Measurements from ENCODE around the gene WSCD2.

The WSCD2 gene

GRCh38 chr12:108109504-108109903, 19.6 kb upstream of the WSCD2 start:
- H3K4me3 ChIP-seq (ENCODE audit: low read length), result no peak overlapping the region
- H3K36me3 ChIP-seq (ENCODE audit: control insufficient read depth, insufficient read depth, low read length, severe bottlenecking), result no peaks in the 10 kb centered on the region
- H3K27me3 ChIP-seq (replicated peaks; ENCODE audit: control insufficient read depth, insufficient read depth, low read length), result peaks cover 34% of the 10 kb centered on the region
- H3K9me3 ChIP-seq (ENCODE audit: control insufficient read depth, low read length), result no peaks in the 10 kb centered on the region
- no peak overlapping the region for H3K9ac ChIP-seq (ENCODE audit: low read length)
- DNase-seq (ENCODE audit: low read depth), result no peak
- no peaks in the 10 kb centered on the region for H3K4me1 ChIP-seq (ENCODE audit: control insufficient read depth, insufficient read depth, low read length)

DNA sequence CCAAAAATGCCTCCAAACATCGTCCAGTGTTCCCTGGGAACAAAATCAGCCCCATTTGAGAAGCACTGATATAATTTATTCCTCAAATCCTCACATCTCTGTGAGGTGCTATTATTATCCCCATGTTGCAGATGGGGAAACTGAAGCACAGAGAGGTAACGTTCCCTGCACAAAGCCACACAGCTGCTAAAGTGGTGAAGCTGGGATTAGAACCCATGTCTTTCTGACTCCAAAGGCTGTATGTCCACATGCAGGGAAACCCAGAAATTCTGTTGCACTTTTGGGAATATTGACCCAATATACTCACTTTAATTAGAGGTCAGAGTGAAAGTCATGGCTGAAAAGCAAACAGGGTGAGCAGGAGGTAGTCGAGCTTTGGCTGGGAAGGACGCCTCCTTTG, 19.1 kb upstream of the WSCD2 start:
- Histone ChIP-seq H3K9me3 (ENCODE audit: control insufficient read depth, low read length) (no peaks in the 10 kb centered on the region), H3K36me3 (ENCODE audit: control insufficient read depth, insufficient read depth, low read length, severe bottlenecking) (no peaks in the 10 kb centered on the region), H3K9ac (ENCODE audit: low read length) (no peak overlapping the region), H3K27me3 (replicated peaks; ENCODE audit: control insufficient read depth, insufficient read depth, low read length) (peaks cover 34% of the 10 kb centered on the region), H3K4me1 (ENCODE audit: control insufficient read depth, insufficient read depth, low read length) (no peaks in the 10 kb centered on the region), H3K4me3 (ENCODE audit: low read length) (no peak overlapping the region)
- DNase-seq (ENCODE audit: low read depth), result no peak

DNA sequence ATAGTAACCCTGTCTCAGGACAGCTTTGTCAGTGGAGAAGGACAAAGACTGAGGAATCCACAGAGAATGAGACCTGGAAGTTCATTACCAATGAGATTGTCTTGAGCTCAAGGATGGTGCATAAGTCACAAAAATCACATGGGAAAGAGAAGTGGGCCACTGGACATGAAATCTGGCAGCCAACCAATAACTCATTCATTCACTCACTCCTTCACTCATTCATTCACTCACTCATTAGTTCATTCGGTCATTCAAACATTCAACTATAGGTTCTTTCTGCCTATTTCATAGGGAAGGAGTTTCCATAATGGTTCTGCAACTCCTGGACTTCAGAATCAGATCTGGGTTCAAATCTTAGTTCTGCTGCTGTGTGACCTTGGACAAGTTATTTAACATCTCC, 18.2 kb upstream of the WSCD2 start:
- DNase-seq (ENCODE audit: low read depth), result no peak
- H3K4me3 ChIP-seq (ENCODE audit: low read length), result no peak overlapping the region

GRCh38 chr12:108112832-108113556, 16.1 kb upstream of the WSCD2 start:
- no peaks in the 10 kb centered on the region for H3K36me3 ChIP-seq (ENCODE audit: control insufficient read depth, insufficient read depth, low read length, severe bottlenecking)
- no peaks in the 10 kb centered on the region for H3K4me1 ChIP-seq (ENCODE audit: control insufficient read depth, insufficient read depth, low read length)
- H3K4me3 ChIP-seq (ENCODE audit: low read length), result no peak overlapping the region
- peaks cover 42% of the 10 kb centered on the region for H3K27me3 ChIP-seq (replicated peaks; ENCODE audit: control insufficient read depth, insufficient read depth, low read length)
- H3K9ac ChIP-seq (ENCODE audit: low read length), result no peak overlapping the region
- H3K9me3 ChIP-seq (ENCODE audit: control insufficient read depth, low read length), result no peaks in the 10 kb centered on the region
- DNase-seq (ENCODE audit: low read depth), result no peak

More for the DNA sequence above, 18.2 kb upstream of the WSCD2 start:
- no peaks in the 10 kb centered on the region for H3K4me1 ChIP-seq (ENCODE audit: control insufficient read depth, insufficient read depth, low read length)
- no peak overlapping the region for H3K9ac ChIP-seq (ENCODE audit: low read length)
- no peaks in the 10 kb centered on the region for H3K36me3 ChIP-seq (ENCODE audit: control insufficient read depth, insufficient read depth, low read length, severe bottlenecking)
- no peaks in the 10 kb centered on the region for H3K9me3 ChIP-seq (ENCODE audit: control insufficient read depth, low read length)
- H3K27me3 ChIP-seq (replicated peaks; ENCODE audit: control insufficient read depth, insufficient read depth, low read length), result peaks cover 35% of the 10 kb centered on the region

- Histone ChIP-seq H3K27me3 (replicated peaks; ENCODE audit: control insufficient read depth, insufficient read depth, low read length) (peaks cover 41% of the 10 kb centered on the region), H3K36me3 (ENCODE audit: control insufficient read depth, insufficient read depth, low read length, severe bottlenecking) (no peaks in the 10 kb centered on the region), H3K9ac (ENCODE audit: low read length) (no peak overlapping the region), H3K4me1 (ENCODE audit: control insufficient read depth, insufficient read depth, low read length) (peaks cover 7% of the 10 kb centered on the region), H3K9me3 (ENCODE audit: control insufficient read depth, low read length) (no peaks in the 10 kb centered on the region), H3K4me3 (ENCODE audit: low read length) (no peak overlapping the region)
- no peak for DNase-seq (ENCODE audit: low read depth)
These were observed 13.7 kb upstream of the WSCD2 start for GRCh38 chr12:108115123-108116121.

GRCh38 chr12:108116254-108116653, 12.8 kb upstream of the WSCD2 start:
- peaks cover 46% of the 10 kb centered on the region for H3K27me3 ChIP-seq (replicated peaks; ENCODE audit: control insufficient read depth, insufficient read depth, low read length)
- H3K4me3 ChIP-seq (ENCODE audit: low read length), result no peak overlapping the region
- no peak overlapping the region for H3K9ac ChIP-seq (ENCODE audit: low read length)
- no peaks in the 10 kb centered on the region for H3K36me3 ChIP-seq (ENCODE audit: control insufficient read depth, insufficient read depth, low read length, severe bottlenecking)
- DNase-seq (ENCODE audit: low read depth), result no peak
- peaks cover 7% of the 10 kb centered on the region for H3K4me1 ChIP-seq (ENCODE audit: control insufficient read depth, insufficient read depth, low read length)
- no peaks in the 10 kb centered on the region for H3K9me3 ChIP-seq (ENCODE audit: control insufficient read depth, low read length)

- DNase-seq (ENCODE audit: low read depth), result no peak
- Histone ChIP-seq H3K4me1 (ENCODE audit: control insufficient read depth, insufficient read depth, low read length) (peaks cover 7% of the 10 kb centered on the region), H3K36me3 (ENCODE audit: control insufficient read depth, insufficient read depth, low read length, severe bottlenecking) (no peaks in the 10 kb centered on the region), H3K4me3 (ENCODE audit: low read length) (no peak overlapping the region), H3K9ac (ENCODE audit: low read length) (no peak overlapping the region), H3K9me3 (ENCODE audit: control insufficient read depth, low read length) (no peaks in the 10 kb centered on the region), H3K27me3 (replicated peaks; ENCODE audit: control insufficient read depth, insufficient read depth, low read length) (peaks cover 42% of the 10 kb centered on the region)
These were observed 12.4 kb upstream of the WSCD2 start for GRCh38 chr12:108116699-108117098.

- Histone ChIP-seq H3K9me3 (ENCODE audit: control insufficient read depth, low read length) (peaks cover under 1% of the 10 kb centered on the region), H3K4me1 (ENCODE audit: control insufficient read depth, insufficient read depth, low read length) (peaks cover 7% of the 10 kb centered on the region), H3K4me3 (ENCODE audit: low read length) (no peak overlapping the region), H3K9ac (ENCODE audit: low read length) (no peak overlapping the region), H3K27me3 (replicated peaks; ENCODE audit: control insufficient read depth, insufficient read depth, low read length) (peaks cover 39% of the 10 kb centered on the region), H3K36me3 (ENCODE audit: control insufficient read depth, insufficient read depth, low read length, severe bottlenecking) (no peaks in the 10 kb centered on the region)
- DNase-seq (ENCODE audit: low read depth), result no peak
These were observed 11.8 kb upstream of the WSCD2 start for GRCh38 chr12:108117163-108117849.

DNA sequence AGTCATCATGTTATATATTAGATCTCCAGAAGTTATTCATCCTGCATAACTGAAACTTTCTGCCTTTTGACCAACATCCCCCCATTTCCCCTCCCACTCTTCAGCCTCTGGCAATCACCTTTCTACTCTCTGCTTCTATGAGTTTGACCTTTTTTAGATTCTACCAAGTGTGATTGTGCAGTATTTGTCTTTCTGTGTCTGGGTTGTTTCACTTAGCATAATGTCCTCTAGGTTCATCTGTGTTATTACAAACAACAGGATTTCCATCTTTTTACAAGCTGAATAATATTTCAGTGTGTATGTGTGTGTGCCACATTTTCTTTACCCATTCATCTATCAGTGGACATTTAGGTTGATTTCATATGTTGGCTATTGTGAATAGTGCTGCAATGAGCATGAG, 11.2 kb upstream of the WSCD2 start:
- no peak for DNase-seq (ENCODE audit: low read depth)
- peaks cover 33% of the 10 kb centered on the region for H3K27me3 ChIP-seq (replicated peaks; ENCODE audit: control insufficient read depth, insufficient read depth, low read length)
- peaks cover 6% of the 10 kb centered on the region for H3K9me3 ChIP-seq (ENCODE audit: control insufficient read depth, low read length)
- no peak overlapping the region for H3K9ac ChIP-seq (ENCODE audit: low read length)
- H3K4me1 ChIP-seq (ENCODE audit: control insufficient read depth, insufficient read depth, low read length), result peaks cover 7% of the 10 kb centered on the region
- no peaks in the 10 kb centered on the region for H3K36me3 ChIP-seq (ENCODE audit: control insufficient read depth, insufficient read depth, low read length, severe bottlenecking)
- H3K4me3 ChIP-seq (ENCODE audit: low read length), result no peak overlapping the region

DNA sequence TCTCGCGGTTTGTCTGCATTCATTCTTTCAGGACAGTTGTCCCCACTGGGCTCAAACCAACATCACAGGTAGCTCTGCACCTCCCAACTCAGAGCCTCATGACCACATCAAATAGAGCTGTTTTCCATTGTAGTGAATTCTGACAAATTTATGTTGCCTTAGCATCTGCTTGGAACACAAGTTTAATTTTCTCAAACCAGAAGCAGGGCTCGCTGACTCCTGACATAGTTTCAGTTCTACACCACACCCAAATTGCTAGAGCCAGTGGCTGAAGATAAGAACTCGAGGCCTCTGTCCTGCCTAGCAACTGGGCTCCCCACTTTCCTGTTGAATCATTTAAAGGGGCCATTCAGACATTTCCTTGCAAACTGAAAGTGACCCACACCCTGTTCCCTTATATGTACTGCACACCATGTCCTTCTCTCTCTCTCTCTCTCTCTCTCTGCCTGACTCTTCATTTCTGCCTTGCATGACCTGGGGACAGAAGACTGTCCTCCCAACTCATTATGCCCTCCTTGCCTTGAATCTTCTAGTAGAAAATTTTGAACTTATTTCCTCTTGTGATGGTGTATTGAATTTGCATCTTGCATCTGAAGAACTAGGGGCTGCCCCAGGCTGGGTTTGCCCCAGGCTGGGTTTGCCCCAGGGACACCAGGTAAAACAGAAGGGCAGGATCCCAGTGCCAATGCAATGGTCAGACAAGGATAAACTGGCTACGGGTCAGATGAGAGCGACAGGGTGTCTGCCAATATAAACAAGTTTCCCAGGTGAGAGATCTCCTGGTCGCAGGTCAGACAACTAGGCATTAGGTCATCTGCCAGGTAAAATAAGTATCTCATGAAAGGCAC, 9.7 kb upstream of the WSCD2 start:
- no peak for DNase-seq (ENCODE audit: low read depth)
- no peaks in the 10 kb centered on the region for H3K36me3 ChIP-seq (ENCODE audit: control insufficient read depth, insufficient read depth, low read length, severe bottlenecking)
- peaks cover 23% of the 10 kb centered on the region for H3K27me3 ChIP-seq (replicated peaks; ENCODE audit: control insufficient read depth, insufficient read depth, low read length)

More for the DNA sequence above, 9.7 kb upstream of the WSCD2 start:
- peaks cover 7% of the 10 kb centered on the region for H3K4me1 ChIP-seq (ENCODE audit: control insufficient read depth, insufficient read depth, low read length)
- H3K9me3 ChIP-seq (ENCODE audit: control insufficient read depth, low read length), result peaks cover 7% of the 10 kb centered on the region
- no peak overlapping the region for H3K4me3 ChIP-seq (ENCODE audit: low read length)
- H3K9ac ChIP-seq (ENCODE audit: low read length), result no peak overlapping the region
